Activated naive CD4-positive, alpha-beta T cell treated with anti-CD3 and anti-CD28 coated beads, Interleukin-2, amount 10 ng/mL, durations not matched to agents 7 days and 5 days (primary cell): ENCODE results near the gene RIOK3.
A peak's percentile ranks its signal among the peaks of the same experiment; 100 is the strongest.

ENCODE experiments used
- CTCF ChIA-PET: fragments of 350-600 bp; sonication (Branson Sonifier 250); formaldehyde crosslinking; loops from one replicate; lab custom pipeline; 2021; ENCODE audit warnings: antibody characterized with exemption; lab: Charles Lee
- DNase-seq: peaks from one replicate; pipeline ENCODE4 v3.0.0-alpha.2; 2020
- H3K27ac Mint-ChIP-seq: one replicate; pipeline ENCODE4 v1.8.0; 2021; ENCODE audit warnings: mild to moderate bottlenecking, moderate library complexity, mixed read lengths
- H3K27me3 Mint-ChIP-seq: one replicate; pipeline ENCODE4 v1.8.0; 2021; ENCODE audit warnings: mild to moderate bottlenecking, mixed read lengths
- H3K36me3 Mint-ChIP-seq: one replicate; pipeline ENCODE4 v1.8.0; 2021; ENCODE audit warnings: mixed read lengths
- H3K4me1 Mint-ChIP-seq: one replicate; pipeline ENCODE4 v1.8.0; 2021; ENCODE audit warnings: mixed read lengths
- H3K4me3 Mint-ChIP-seq: one replicate; pipeline ENCODE4 v1.8.0; 2021; ENCODE audit warnings: mild to moderate bottlenecking, moderate library complexity, mixed read lengths
- H3K9me3 Mint-ChIP-seq: one replicate; pipeline ENCODE4 v1.8.0; 2021; ENCODE audit warnings: mixed read lengths

RIOK3 gene

GRCh38 chr18:23515911-23516546, 62.9 kb downstream of the RIOK3 start:
- H3K4me3 Mint-ChIP-seq: no peak overlapping the region
- H3K4me1 Mint-ChIP-seq: peaks cover 33% of the 10 kb centered on the region
- peak overlapping the region; percentile 25 for H3K27ac Mint-ChIP-seq
- DNase-seq: peak; percentile 83
- H3K9me3 Mint-ChIP-seq: no peaks in the 10 kb centered on the region
- H3K27me3 Mint-ChIP-seq: no peaks in the 10 kb centered on the region
- CTCF ChIA-PET: interaction anchor here (0.7 to 3.3 kb wide), 31 partner anchors 9 to 616 kb away, joined by 3 to 20 read pairs (median 4); partner anchors contain the start of gene RMC1
- H3K36me3 Mint-ChIP-seq: peaks cover 61% of the 10 kb centered on the region

DNA sequence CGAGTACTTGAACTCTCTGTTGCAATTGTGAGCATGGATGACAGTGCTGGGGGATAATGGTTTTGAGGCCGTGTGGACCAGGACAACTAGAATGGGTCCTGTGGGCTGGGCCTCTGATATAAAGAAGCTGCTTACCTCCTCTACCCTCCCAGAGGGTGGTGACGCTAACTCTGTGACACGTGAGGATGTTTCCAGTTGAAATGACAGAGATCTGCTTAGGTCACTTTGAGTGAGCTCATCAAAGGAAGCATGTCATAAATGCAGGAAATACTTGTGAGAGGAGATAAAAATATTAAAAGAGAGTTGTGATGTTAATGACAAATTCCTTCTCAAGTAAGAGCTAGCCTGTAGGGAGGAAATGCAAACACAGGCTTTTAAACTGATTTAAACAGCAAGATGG, 66.6 kb downstream of the RIOK3 start:
- Mint-ChIP-seq H3K27me3 (no peaks in the 10 kb centered on the region), H3K36me3 (peaks cover 70% of the 10 kb centered on the region), H3K4me3 (no peak overlapping the region), H3K9me3 (no peaks in the 10 kb centered on the region), H3K27ac (peak overlapping the region; percentile 58), H3K4me1 (peaks cover 10% of the 10 kb centered on the region)
- no peak for DNase-seq
- CTCF ChIA-PET: interaction anchor here (1.0 to 1.5 kb wide), 2 partner anchors 21 to 68 kb away, joined by 3 read pairs; no protein-coding TSS in a partner anchor

- H3K4me3 Mint-ChIP-seq: no peak overlapping the region
- H3K27ac Mint-ChIP-seq: peak overlapping the region; percentile 17
- H3K4me1 Mint-ChIP-seq: peaks cover 2% of the 10 kb centered on the region
- peaks cover 67% of the 10 kb centered on the region for H3K36me3 Mint-ChIP-seq
- no peaks in the 10 kb centered on the region for H3K9me3 Mint-ChIP-seq
- H3K27me3 Mint-ChIP-seq: no peaks in the 10 kb centered on the region
- no peak for DNase-seq
- CTCF ChIA-PET: no interaction called here
These were observed 68.2 kb downstream of the RIOK3 start for GRCh38 chr18:23521271-23521670.

- H3K27ac Mint-ChIP-seq: peak overlapping the region; percentile 16
- peaks cover 73% of the 10 kb centered on the region for H3K36me3 Mint-ChIP-seq
- H3K9me3 Mint-ChIP-seq: no peaks in the 10 kb centered on the region
- peaks cover 2% of the 10 kb centered on the region for H3K4me1 Mint-ChIP-seq
- CTCF ChIA-PET: no interaction called here
- H3K4me3 Mint-ChIP-seq: no peak overlapping the region
- no peak for DNase-seq
- H3K27me3 Mint-ChIP-seq: no peaks in the 10 kb centered on the region
These were observed 68.8 kb downstream of the RIOK3 start for GRCh38 chr18:23521907-23522306.

GRCh38 chr18:23523429-23524212, 70.5 kb downstream of the RIOK3 start:
- Mint-ChIP-seq H3K27ac (no peak overlapping the region), H3K27me3 (no peaks in the 10 kb centered on the region), H3K4me1 (peaks cover 2% of the 10 kb centered on the region), H3K36me3 (peaks cover 73% of the 10 kb centered on the region), H3K4me3 (no peak overlapping the region), H3K9me3 (no peaks in the 10 kb centered on the region)
- CTCF ChIA-PET: interaction anchor here (0.8 to 1.4 kb wide), 4 partner anchors 14 to 65 kb away, joined by 3 to 9 read pairs (median 3); no protein-coding TSS in a partner anchor
- DNase-seq: no peak

GRCh38 chr18:23524213-23524707, 71.2 kb downstream of the RIOK3 start:
- Mint-ChIP-seq H3K36me3 (peaks cover 76% of the 10 kb centered on the region), H3K27ac (no peak overlapping the region), H3K4me1 (peaks cover 2% of the 10 kb centered on the region), H3K27me3 (no peaks in the 10 kb centered on the region), H3K4me3 (no peak overlapping the region), H3K9me3 (no peaks in the 10 kb centered on the region)
- DNase-seq: no peak
- CTCF ChIA-PET: interaction anchor here (1.1 kb wide), 1 partner anchor 19 kb away, joined by 3 read pairs; no protein-coding TSS in a partner anchor

DNA sequence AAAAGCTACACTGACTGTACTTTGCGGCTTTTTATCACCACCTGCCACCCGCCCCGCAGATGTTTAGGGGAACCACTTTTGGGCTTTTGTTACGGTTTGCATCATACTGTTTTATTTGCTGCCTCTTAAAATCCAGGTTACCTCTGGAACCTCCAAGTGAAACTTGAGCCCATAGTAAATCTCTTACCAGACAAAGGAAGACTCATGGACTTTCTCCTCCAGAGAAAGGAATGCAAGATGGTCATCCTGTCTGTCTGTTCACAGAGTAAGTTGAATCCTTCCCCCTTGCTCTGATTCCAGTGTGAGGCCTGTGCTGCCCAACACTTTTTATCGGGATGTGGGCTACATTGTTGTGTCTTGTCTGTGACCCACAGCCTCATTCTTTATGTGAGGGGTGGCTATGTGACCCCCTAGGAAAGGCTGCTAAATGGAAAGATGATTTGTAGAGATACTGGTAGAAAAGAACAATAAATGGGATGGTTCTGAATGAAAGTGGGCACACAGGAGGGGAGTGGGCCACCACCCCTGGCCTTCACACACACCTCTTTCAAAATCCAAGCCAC, 73.5 kb downstream of the RIOK3 start:
- CTCF ChIA-PET: no interaction called here
- no peaks in the 10 kb centered on the region for H3K27me3 Mint-ChIP-seq
- H3K9me3 Mint-ChIP-seq: no peaks in the 10 kb centered on the region
- peaks cover 2% of the 10 kb centered on the region for H3K4me1 Mint-ChIP-seq
- no peak overlapping the region for H3K27ac Mint-ChIP-seq
- H3K4me3 Mint-ChIP-seq: no peak overlapping the region
- no peak for DNase-seq
- H3K36me3 Mint-ChIP-seq: peaks cover 77% of the 10 kb centered on the region

DNA sequence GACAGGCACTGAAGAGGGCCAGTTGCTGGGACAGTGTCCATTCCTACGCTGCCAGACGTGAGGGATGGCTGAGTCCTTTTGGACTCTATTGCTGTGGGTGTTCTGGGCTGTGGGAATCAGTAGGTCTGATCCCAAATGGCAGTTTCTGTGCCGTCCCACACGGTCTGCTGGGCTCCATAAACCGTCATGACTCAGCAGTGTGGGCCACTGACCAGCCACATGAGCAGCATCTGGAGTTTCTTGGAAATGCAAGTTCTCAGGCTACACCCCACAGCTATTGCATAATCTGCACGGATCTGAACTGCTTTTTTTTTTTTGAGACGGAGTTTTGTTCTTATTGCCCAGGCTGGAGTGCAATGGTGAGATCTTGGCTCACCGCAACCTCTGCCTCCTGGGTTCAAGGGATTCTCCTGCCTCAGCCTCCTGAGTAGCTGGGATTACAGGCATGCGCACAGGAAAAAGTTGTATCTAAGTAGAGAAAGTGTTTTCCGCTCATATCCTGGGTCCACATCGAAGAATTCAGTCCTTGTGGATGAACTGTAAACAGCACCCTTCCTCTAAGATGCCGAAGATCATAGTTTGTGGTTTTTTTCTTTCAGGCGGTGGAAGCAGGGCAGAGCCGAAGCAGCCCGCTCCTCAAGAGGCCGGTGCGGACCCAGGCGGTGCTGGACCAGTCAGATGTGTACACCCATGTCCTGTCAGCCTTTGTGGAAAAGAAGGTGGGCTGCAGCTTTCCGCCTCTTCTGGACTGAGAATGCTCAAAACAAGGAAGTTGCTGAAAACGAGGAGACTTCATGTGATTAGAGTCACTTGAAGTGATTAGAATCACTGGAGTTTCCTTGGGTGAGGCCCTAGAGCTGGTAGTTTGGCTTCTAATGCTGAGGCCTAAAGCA, 75.7 kb downstream of the RIOK3 start:
- Mint-ChIP-seq H3K27me3 (no peaks in the 10 kb centered on the region), H3K36me3 (peaks cover 75% of the 10 kb centered on the region), H3K4me3 (no peak overlapping the region), H3K4me1 (no peaks in the 10 kb centered on the region), H3K27ac (peak overlapping the region; percentile 38), H3K9me3 (no peaks in the 10 kb centered on the region)
- CTCF ChIA-PET: interaction anchor here (0.5 to 0.9 kb wide), 2 partner anchors 12 to 23 kb away, joined by 3 to 5 read pairs; no protein-coding TSS in a partner anchor
- no peak for DNase-seq

GRCh38 chr18:23529604-23530003, 76.5 kb downstream of the RIOK3 start:
- H3K36me3 Mint-ChIP-seq: peaks cover 73% of the 10 kb centered on the region
- no peak for DNase-seq
- H3K4me3 Mint-ChIP-seq: no peak overlapping the region
- H3K27me3 Mint-ChIP-seq: no peaks in the 10 kb centered on the region
- H3K9me3 Mint-ChIP-seq: no peaks in the 10 kb centered on the region
- no peaks in the 10 kb centered on the region for H3K4me1 Mint-ChIP-seq
- CTCF ChIA-PET: interaction anchor here (0.7 kb wide), 1 partner anchor 13 kb away, joined by 3 read pairs; no protein-coding TSS in a partner anchor
- peak overlapping the region; percentile 15 for H3K27ac Mint-ChIP-seq

GRCh38 chr18:23530195-23530594, 77.1 kb downstream of the RIOK3 start:
- Mint-ChIP-seq H3K27me3 (no peaks in the 10 kb centered on the region), H3K4me3 (no peak overlapping the region), H3K27ac (no peak overlapping the region), H3K4me1 (no peaks in the 10 kb centered on the region), H3K9me3 (no peaks in the 10 kb centered on the region), H3K36me3 (peaks cover 77% of the 10 kb centered on the region)
- CTCF ChIA-PET: interaction anchor here (0.7 kb wide), 1 partner anchor 14 kb away, joined by 3 read pairs; no protein-coding TSS in a partner anchor
- DNase-seq: no peak

DNA sequence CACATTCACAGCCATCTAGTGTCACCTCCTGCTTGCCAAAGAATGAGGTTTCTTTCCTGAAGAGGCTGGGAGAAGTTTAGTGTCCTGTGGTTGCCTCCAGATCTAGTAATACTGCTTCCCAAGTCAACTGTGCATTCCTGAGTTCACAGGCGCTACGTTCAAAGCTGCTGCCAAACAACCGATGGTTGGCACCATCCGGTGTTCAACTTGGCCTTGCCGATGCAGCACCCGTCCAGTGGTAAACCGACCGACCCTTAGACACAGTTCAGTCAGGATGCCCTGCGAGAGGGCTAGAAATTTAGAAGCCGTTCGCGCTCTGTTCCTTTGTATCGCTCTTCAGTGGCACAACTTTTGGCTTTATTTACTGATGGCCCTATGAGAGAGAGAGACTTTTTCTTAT, 78.8 kb downstream of the RIOK3 start:
- Mint-ChIP-seq H3K4me1 (no peaks in the 10 kb centered on the region), H3K27me3 (no peaks in the 10 kb centered on the region), H3K27ac (no peak overlapping the region), H3K9me3 (no peaks in the 10 kb centered on the region), H3K4me3 (no peak overlapping the region), H3K36me3 (peaks cover 79% of the 10 kb centered on the region)
- CTCF ChIA-PET: interaction anchor here (1.2 kb wide), 1 partner anchor 15 kb away, joined by 3 read pairs; no protein-coding TSS in a partner anchor
- DNase-seq: no peak
